HepG2 (cell line): ENCODE results near the gene PDLIM4. TPM values are rescaled to one million over a fixed set of nuclear protein-coding genes. Genes with fewer than 3 reads are reported as not detected.

Experiments
- ATAC-seq: fragments of 200-7000 bp; cut with Tn5 transposase; 3 replicates; pipeline ENCODE4 v1.9.1; 2020; ENCODE audit warnings: mild to moderate bottlenecking, moderate library complexity
- BruUV-seq: library from RNA; stranded (reverse); fragments of 400-500 nt; replicated peaks from 2 replicates; lab custom pipeline; 2021; lab: Mats Ljungman, UMichigan
- CTCF ChIA-PET: fragments of 300-600 bp; formaldehyde crosslinking; extraction: SDS; loops from one replicate; lab custom pipeline; 2021; ENCODE audit warnings: low total read pairs, inconsistent platforms, low intra/inter-chr PET ratio; lab: Yijun Ruan, JAX
- POLR2A ChIA-PET: fragments of 350-600 bp; sonication (Branson Sonifier 250); formaldehyde crosslinking; loops from one replicate; lab custom pipeline; 2020; ENCODE audit warnings: antibody characterized with exemption, inconsistent platforms; lab: Yijun Ruan, JAX
- DNase-seq: peaks from one replicate; pipeline ENCODE4 v3.0.0-alpha.2; 2015; ENCODE audit warnings: low spot score
- FAIRE-seq: peaks from 3 replicates; lab custom pipeline; 2011; peaks lifted over from hg19 to GRCh38; lab: Jason Lieb, UNC
- H2AFZ ChIP-seq: one replicate; pipeline ENCODE4 v1.6.1; 2011; ENCODE audit warnings: low read length, inconsistent platforms
- H3K27ac ChIP-seq: fragments of 300-600 bp; 3 replicates; pipeline ENCODE4 v1.8.0; 2011; ENCODE audit warnings: mixed run types, mild to moderate bottlenecking, mixed read lengths, low read length, inconsistent platforms; ENCODE audit not compliant: insufficient read depth; ENCODE audit errors: extremely low read length
- H3K27me3 ChIP-seq, 2 experiments: fragments of 200-600 bp in 1 of 2; 2 replicates in 1 of 2; 3 replicates in 1 of 2; pipeline versions ENCODE4 v1.6.0 to v1.8.0; 2011; ENCODE audit warnings: low read length in 2 of 2, mild to moderate bottlenecking in 2 of 2, moderate library complexity in 2 of 2, inconsistent platforms in 1 of 2; ENCODE audit not compliant: insufficient read depth in 2 of 2, control insufficient read depth in 1 of 2
- H3K36me3 ChIP-seq, 2 experiments: fragments of 200-600 bp in 1 of 2; replicated peaks in 1 of 2; 2 replicates in 1 of 2; 3 replicates in 1 of 2; pipeline versions ENCODE4 v1.5.1 to v1.8.0; 2011; ENCODE audit warnings: low read length in 2 of 2, inconsistent platforms in 1 of 2; ENCODE audit not compliant: insufficient read depth in 2 of 2, control insufficient read depth in 1 of 2
- H3K4me1 ChIP-seq: 2 replicates; pipeline ENCODE4 v1.5.1; 2012; ENCODE audit warnings: low read length, inconsistent platforms; ENCODE audit not compliant: insufficient read depth
- H3K4me2 ChIP-seq: 2 replicates; pipeline ENCODE4 v1.6.0; 2011; ENCODE audit warnings: low read depth, low read length, inconsistent platforms
- H3K4me3 ChIP-seq, 3 experiments: fragments of 200-600 bp in 1 of 3; sonication (generic), shearing (Covaris generic) in 1 of 3; replicated peaks in 1 of 3; 2 replicates each; pipeline ENCODE4 v1.5.1; 2011 to 2016; ENCODE audit warnings: low read length in 3 of 3, inconsistent platforms in 2 of 3, low read depth in 2 of 3, mild to moderate bottlenecking in 2 of 3, control low read depth in 1 of 3, mixed read lengths in 1 of 3; ENCODE audit not compliant: insufficient read depth in 1 of 3
- H3K79me2 ChIP-seq: one replicate; pipeline ENCODE4 v1.6.1; 2011; ENCODE audit warnings: low read length, inconsistent platforms; ENCODE audit not compliant: insufficient read depth
- H3K9ac ChIP-seq: 2 replicates; pipeline ENCODE4 v1.6.0; 2011; ENCODE audit warnings: mild to moderate bottlenecking, low read depth, low read length, inconsistent platforms; ENCODE audit not compliant: insufficient read depth
- H3K9me3 ChIP-seq: 2 replicates; pipeline ENCODE4 v1.5.1; 2012; ENCODE audit warnings: mild to moderate bottlenecking, low read length
- H4K20me1 ChIP-seq: 2 replicates; pipeline ENCODE4 v1.6.0; 2011; ENCODE audit warnings: inconsistent platforms, mild to moderate bottlenecking, low read length, moderate library complexity; ENCODE audit not compliant: insufficient read depth
- NRL ChIP-seq: sonication (generic); formaldehyde crosslinking; IDR thresholded peaks from 2 replicates; pipeline ENCODE4 v1.5.0; 2020; ENCODE audit warnings: missing genetic modification reagents, mild to moderate bottlenecking, moderate library complexity, borderline replicate concordance
- ZNF687 ChIP-seq: sonication (generic); formaldehyde crosslinking; IDR thresholded peaks from 2 replicates; pipeline ENCODE4 v1.5.1; 2020; ENCODE audit warnings: mild to moderate bottlenecking, missing genetic modification reagents, moderate library complexity
- WGBS: methylation state at CpG from one replicate; pipeline ENCODE4 v1.1.6; 2017; ENCODE audit warnings: low lambda C conversion rate; 5-methylcytosine and 5-hydroxymethylcytosine counted together
- in situ Hi-C: cut with HindIII; loops from 2 replicates; pipeline ENCODE4 v1.10.0; 2017; ENCODE audit warnings: low pct_unique_long_range_greater_than_20kb; ENCODE audit not compliant: extremely low pct_ligation_motif_present
- intact Hi-C: fragments of 100-400 bp; cut with micrococcal nuclease; formaldehyde crosslinking; loops from one replicate; pipeline ENCODE4 v1.10.0; 2022; ENCODE audit not compliant: unreplicated experiment
- polyA plus RNA-seq, 8 experiments: library from polyadenylated mRNA; depleted of rRNA in 3 of 8; stranded (reverse) in 7 of 8; unstranded in 1 of 8; fragments of >200 nt; fragmentation: Illumina TruSeq in 4 of 8; extraction: Trizol in 4 of 8; gene quantifications; 2 replicates each; pipeline versions ENCODE4 v1.2.1 to v1.2.3, GENCODE V29; 2011 to 2016; ENCODE audit warnings: low read depth in 4 of 8, missing spikeins in 1 of 8, mixed read lengths in 1 of 8; ENCODE audit not compliant: insufficient read depth in 1 of 8
- total RNA-seq, 5 experiments: library from RNA; depleted of rRNA; stranded (reverse); fragments of >200 nt; fragmentation: Illumina TruSeq; extraction: Trizol; gene quantifications; 2 replicates each; pipeline ENCODE4 v1.2.3, GENCODE V29; 2016; ENCODE audit warnings: low read depth in 1 of 5

The PDLIM4 gene
- total and polyA plus RNA-seq, 2 of the 13 experiments (the other 11 are each of a cell fraction or from before 2014, with no cell fraction given), result 1.1 to 2.3 TPM

GRCh38 chr5:132301344-132302271 is 44.1 kb downstream of the PDLIM4 start:
- H3K27ac ChIP-seq, result no peak overlapping the region
- POLR2A ChIA-PET, result no interaction called here
- BruUV-seq, result no TSS peak
- no peak overlapping the region for H3K9ac ChIP-seq
- FAIRE-seq (no peak), ATAC-seq (peak; percentile 54), DNase-seq (no peak)
- 0 out of 2 replicates have a peak, but pooled peaks have one; percentile 0 for TF ChIP-seq ZNF687 (CRISPR knock-in tag)
- no peak for TF ChIP-seq NRL (CRISPR knock-in tag)
- H3K4me1 ChIP-seq, result peaks cover 33% of the 10 kb centered on the region
- H3K36me3 ChIP-seq, result no peaks in the 10 kb centered on the region
- no peaks in the 10 kb centered on the region for H3K9me3 ChIP-seq
- H3K4me3 ChIP-seq, result no peak overlapping the region
- no peaks in the 10 kb centered on the region for H3K79me2 ChIP-seq
- in situ Hi-C loops, result no loop called here
- no peak overlapping the region for H2AFZ ChIP-seq
- CTCF ChIA-PET, result no interaction called here
- H3K4me2 ChIP-seq, result no peak overlapping the region
- WGBS, result 85% methylated on average over 8 of the region's 11 CpGs
- H4K20me1 ChIP-seq, result no peaks in the 10 kb centered on the region
- no peaks in the 10 kb centered on the region for H3K27me3 ChIP-seq
- intact Hi-C loops, result no loop called here
